ENCODE data around the gene WNT7B.

DNA sequence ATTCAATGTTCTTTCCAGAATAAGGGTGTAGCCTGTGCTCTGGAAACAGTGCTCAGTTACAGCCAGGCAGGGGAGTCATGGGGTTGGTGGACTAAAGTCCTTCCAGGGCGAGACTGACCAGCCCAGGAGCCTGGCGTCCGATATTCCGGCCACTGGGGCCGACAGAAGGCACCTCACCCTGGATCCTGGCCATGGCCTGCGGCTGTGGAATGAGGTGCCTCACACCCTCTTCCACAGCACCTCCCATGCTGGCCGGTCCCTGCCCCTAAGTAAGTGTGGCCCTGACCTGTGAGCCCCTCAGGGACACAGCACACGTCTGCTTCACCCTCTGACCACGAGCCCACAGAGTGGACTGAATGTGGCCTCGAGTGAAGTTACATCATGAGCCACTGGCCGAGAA lies 50.5 kb downstream of the WNT7B start:
- TF ChIP-seq, protein P1, sequence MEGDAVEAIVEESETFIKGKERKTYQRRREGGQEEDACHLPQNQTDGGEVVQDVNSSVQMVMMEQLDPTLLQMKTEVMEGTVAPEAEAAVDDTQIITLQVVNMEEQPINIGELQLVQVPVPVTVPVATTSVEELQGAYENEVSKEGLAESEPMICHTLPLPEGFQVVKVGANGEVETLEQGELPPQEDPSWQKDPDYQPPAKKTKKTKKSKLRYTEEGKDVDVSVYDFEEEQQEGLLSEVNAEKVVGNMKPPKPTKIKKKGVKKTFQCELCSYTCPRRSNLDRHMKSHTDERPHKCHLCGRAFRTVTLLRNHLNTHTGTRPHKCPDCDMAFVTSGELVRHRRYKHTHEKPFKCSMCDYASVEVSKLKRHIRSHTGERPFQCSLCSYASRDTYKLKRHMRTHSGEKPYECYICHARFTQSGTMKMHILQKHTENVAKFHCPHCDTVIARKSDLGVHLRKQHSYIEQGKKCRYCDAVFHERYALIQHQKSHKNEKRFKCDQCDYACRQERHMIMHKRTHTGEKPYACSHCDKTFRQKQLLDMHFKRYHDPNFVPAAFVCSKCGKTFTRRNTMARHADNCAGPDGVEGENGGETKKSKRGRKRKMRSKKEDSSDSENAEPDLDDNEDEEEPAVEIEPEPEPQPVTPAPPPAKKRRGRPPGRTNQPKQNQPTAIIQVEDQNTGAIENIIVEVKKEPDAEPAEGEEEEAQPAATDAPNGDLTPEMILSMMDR (IDR thresholded peaks at IDR 0.05) = no peak
- TF ChIP-seq POLR2A (IDR thresholded peaks at IDR 0.05) = no peak
